Lower leg skin (tissue), 3 donors: ENCODE results near the gene OGFR.

Experiments used
- POLR2A ChIP-seq, 2 donors: fragments of 450-650 bp; IDR thresholded peaks; one replicate each; pipeline ENCODE4 v1.6.1; 2016 to 2017; ENCODE audit warnings: antibody characterized with exemption in 2 of 2, mild to moderate bottlenecking in 1 of 2, moderate library complexity in 1 of 2
- TF ChIP-seq, protein P1 (sequence below), 3 donors: fragments of 450-650 bp; IDR thresholded peaks; one replicate each; pipeline ENCODE4 v1.5.1; 2016; ENCODE audit warnings: antibody characterized with exemption in 3 of 3, mild to moderate bottlenecking in 3 of 3, moderate library complexity in 2 of 3

- TF ChIP-seq, protein P1, sequence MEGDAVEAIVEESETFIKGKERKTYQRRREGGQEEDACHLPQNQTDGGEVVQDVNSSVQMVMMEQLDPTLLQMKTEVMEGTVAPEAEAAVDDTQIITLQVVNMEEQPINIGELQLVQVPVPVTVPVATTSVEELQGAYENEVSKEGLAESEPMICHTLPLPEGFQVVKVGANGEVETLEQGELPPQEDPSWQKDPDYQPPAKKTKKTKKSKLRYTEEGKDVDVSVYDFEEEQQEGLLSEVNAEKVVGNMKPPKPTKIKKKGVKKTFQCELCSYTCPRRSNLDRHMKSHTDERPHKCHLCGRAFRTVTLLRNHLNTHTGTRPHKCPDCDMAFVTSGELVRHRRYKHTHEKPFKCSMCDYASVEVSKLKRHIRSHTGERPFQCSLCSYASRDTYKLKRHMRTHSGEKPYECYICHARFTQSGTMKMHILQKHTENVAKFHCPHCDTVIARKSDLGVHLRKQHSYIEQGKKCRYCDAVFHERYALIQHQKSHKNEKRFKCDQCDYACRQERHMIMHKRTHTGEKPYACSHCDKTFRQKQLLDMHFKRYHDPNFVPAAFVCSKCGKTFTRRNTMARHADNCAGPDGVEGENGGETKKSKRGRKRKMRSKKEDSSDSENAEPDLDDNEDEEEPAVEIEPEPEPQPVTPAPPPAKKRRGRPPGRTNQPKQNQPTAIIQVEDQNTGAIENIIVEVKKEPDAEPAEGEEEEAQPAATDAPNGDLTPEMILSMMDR (IDR thresholded peaks at IDR 0.05), result no peak
- no peak for TF ChIP-seq POLR2A (IDR thresholded peaks at IDR 0.05)
These were observed 12.3 kb upstream of the OGFR start for GRCh38 chr20:62792182-62792939.
